Stimulated activated CD8-positive, alpha-beta memory T cell treated with anti-CD3 and anti-CD28 coated beads, Interleukin-15, amount 100 ng/mL, for 4 hours (primary cell): ENCODE data around the gene PMEPA1.

ENCODE experiments used
- DNase-seq, 2 donors: peaks; one replicate each; pipeline ENCODE4 v3.0.0-alpha.2; 2020; ENCODE audit warnings: low read depth in 2 of 2

PMEPA1 gene

GRCh38 chr20:57622579-57623381 lies 87.0 kb downstream of the PMEPA1 start:
- peak in 1 of 2 donors; percentile 32 for DNase-seq

- DNase-seq, result no peak
Observed at GRCh38 chr20:57622201-57622570, 87.6 kb downstream of the PMEPA1 start.

GRCh38 chr20:57621421-57622200 lies 88.2 kb downstream of the PMEPA1 start:
- no peak for DNase-seq

- no peak for DNase-seq
Observed at GRCh38 chr20:57620999-57621398, 88.8 kb downstream of the PMEPA1 start.

- no peak for DNase-seq
Observed at GRCh38 chr20:57620274-57620990, 89.4 kb downstream of the PMEPA1 start, which contains the start of gene ZBP1. ZBP1 (minus strand) TSS chr20:57620426; CDS start chr20:57620295, 131 bp downstream.

- DNase-seq, result no peak
Observed at GRCh38 chr20:57619051-57619831, 90.6 kb downstream of the PMEPA1 start.

- DNase-seq, result no peak
Observed at GRCh38 chr20:57618764-57619050, 91.1 kb downstream of the PMEPA1 start.

GRCh38 chr20:57618091-57618763 lies 91.6 kb downstream of the PMEPA1 start:
- DNase-seq, result no peak

GRCh38 chr20:57617079-57617795 lies 92.6 kb downstream of the PMEPA1 start:
- DNase-seq, result no peak

GRCh38 chr20:57616143-57616951 lies 93.5 kb downstream of the PMEPA1 start:
- DNase-seq, result no peak

GRCh38 chr20:57615445-57615811 lies 94.4 kb downstream of the PMEPA1 start:
- no peak for DNase-seq

- no peak for DNase-seq
Observed at GRCh38 chr20:57614490-57615444, 95.0 kb downstream of the PMEPA1 start.

- DNase-seq, result no peak
Observed at GRCh38 chr20:57613481-57613921, 96.3 kb downstream of the PMEPA1 start.

GRCh38 chr20:57612916-57613315 lies 96.9 kb downstream of the PMEPA1 start:
- DNase-seq, result no peak

GRCh38 chr20:57612436-57612835 lies 97.4 kb downstream of the PMEPA1 start:
- DNase-seq, result no peak

- DNase-seq, result no peak
Observed at GRCh38 chr20:57611586-57612311, 98.1 kb downstream of the PMEPA1 start.

- DNase-seq, result no peak
Observed at GRCh38 chr20:57610261-57610952, 99.4 kb downstream of the PMEPA1 start.
